Astrocyte (in vitro differentiated cells and primary cell): ENCODE results near the gene TPRG1. TPM values are rescaled to one million over a fixed set of nuclear protein-coding genes. Genes with fewer than 3 reads are reported as not detected.

ENCODE experiments used
- DNase-seq: peaks from one replicate; pipeline ENCODE4 v3.0.0-alpha.2; 2010; ENCODE audit warnings: low read depth
- FAIRE-seq: peaks from 2 replicates; lab custom pipeline; 2011; peaks lifted over from hg19 to GRCh38; lab: Jason Lieb, UNC
- H2AFZ ChIP-seq: 2 replicates; pipeline ENCODE4 v1.6.0; 2012; ENCODE audit warnings: low read depth, low read length, inconsistent platforms
- H3K27ac ChIP-seq: 2 replicates; pipeline ENCODE4 v1.5.1; 2011; ENCODE audit warnings: low read depth, low read length, inconsistent platforms
- H3K27me3 ChIP-seq: 2 replicates; pipeline ENCODE4 v1.6.0; 2011; ENCODE audit warnings: low read length, inconsistent platforms; ENCODE audit not compliant: insufficient read depth
- H3K36me3 ChIP-seq: 2 replicates; pipeline ENCODE4 v1.5.1; 2011; ENCODE audit warnings: low read length, inconsistent platforms; ENCODE audit not compliant: insufficient read depth
- H3K4me1 ChIP-seq: 2 replicates; pipeline ENCODE4 v1.5.1; 2011; ENCODE audit warnings: low read length, inconsistent platforms; ENCODE audit not compliant: insufficient read depth
- H3K4me2 ChIP-seq: 2 replicates; pipeline ENCODE4 v1.6.0; 2012; ENCODE audit warnings: low read length, inconsistent platforms
- H3K4me3 ChIP-seq: 2 replicates; pipeline ENCODE4 v1.5.1; 2011; ENCODE audit warnings: low read depth, mild to moderate bottlenecking, low read length, inconsistent platforms; ENCODE audit not compliant: insufficient read depth
- H3K79me2 ChIP-seq: 2 replicates; pipeline ENCODE4 v1.6.0; 2012; ENCODE audit warnings: mild to moderate bottlenecking, low read length, inconsistent platforms; ENCODE audit not compliant: insufficient read depth
- H3K9ac ChIP-seq: 2 replicates; pipeline ENCODE4 v1.6.0; 2012; ENCODE audit warnings: mild to moderate bottlenecking, low read length, inconsistent platforms
- H3K9me3 ChIP-seq: 2 replicates; pipeline ENCODE4 v1.5.1; 2012; ENCODE audit warnings: low read depth, mild to moderate bottlenecking, low read length, inconsistent platforms; ENCODE audit not compliant: insufficient read depth
- H4K20me1 ChIP-seq: 2 replicates; pipeline ENCODE4 v1.6.0; 2012; ENCODE audit warnings: low read length, inconsistent platforms; ENCODE audit not compliant: insufficient read depth
- H3K27ac Mint-ChIP-seq: one replicate; pipeline ENCODE4 v1.8.0; 2021; ENCODE audit warnings: mild to moderate bottlenecking, mixed read lengths; ENCODE audit not compliant: unreplicated experiment
- H3K27me3 Mint-ChIP-seq: one replicate; pipeline ENCODE4 v1.8.0; 2021; ENCODE audit warnings: low read depth, mixed read lengths; ENCODE audit not compliant: unreplicated experiment
- H3K36me3 Mint-ChIP-seq: one replicate; pipeline ENCODE4 v1.8.0; 2021; ENCODE audit warnings: low read depth, mixed read lengths; ENCODE audit not compliant: unreplicated experiment
- H3K4me1 Mint-ChIP-seq: one replicate; pipeline ENCODE4 v1.8.0; 2021; ENCODE audit warnings: low read depth, mixed read lengths; ENCODE audit not compliant: unreplicated experiment
- H3K4me3 Mint-ChIP-seq: one replicate; pipeline ENCODE4 v1.8.0; 2021; ENCODE audit warnings: mild to moderate bottlenecking, moderate library complexity, mixed read lengths; ENCODE audit not compliant: unreplicated experiment
- H3K9me3 Mint-ChIP-seq: one replicate; pipeline ENCODE4 v1.8.0; 2021; ENCODE audit warnings: mild to moderate bottlenecking, mixed read lengths; ENCODE audit not compliant: unreplicated experiment
- CTCF ChIP-seq: IDR thresholded peaks from 2 replicates; pipeline ENCODE4 v1.5.1; 2011; ENCODE audit warnings: low read depth, mild to moderate bottlenecking, inconsistent platforms, low read length, moderate library complexity; ENCODE audit not compliant: insufficient read depth
- EZH2 ChIP-seq: IDR thresholded peaks from 2 replicates; pipeline ENCODE4 v1.6.1; 2012; ENCODE audit warnings: mild to moderate bottlenecking, low read length, inconsistent platforms; ENCODE audit not compliant: insufficient read depth
- total RNA-seq: library from RNA; stranded (reverse); gene quantifications from 2 replicates; pipeline ENCODE4 v1.2.1, GENCODE V29; 2021

Gene TPRG1
- total RNA-seq, 1 donor from 2014 or later: 1.1 TPM

GRCh38 chr3:189331002-189331418 is 159.2 kb downstream of the TPRG1 start:
- no peak overlapping the region for H3K4me3 ChIP-seq
- no peak for FAIRE-seq
- H3K9me3 Mint-ChIP-seq: no peaks in the 10 kb centered on the region

DNA sequence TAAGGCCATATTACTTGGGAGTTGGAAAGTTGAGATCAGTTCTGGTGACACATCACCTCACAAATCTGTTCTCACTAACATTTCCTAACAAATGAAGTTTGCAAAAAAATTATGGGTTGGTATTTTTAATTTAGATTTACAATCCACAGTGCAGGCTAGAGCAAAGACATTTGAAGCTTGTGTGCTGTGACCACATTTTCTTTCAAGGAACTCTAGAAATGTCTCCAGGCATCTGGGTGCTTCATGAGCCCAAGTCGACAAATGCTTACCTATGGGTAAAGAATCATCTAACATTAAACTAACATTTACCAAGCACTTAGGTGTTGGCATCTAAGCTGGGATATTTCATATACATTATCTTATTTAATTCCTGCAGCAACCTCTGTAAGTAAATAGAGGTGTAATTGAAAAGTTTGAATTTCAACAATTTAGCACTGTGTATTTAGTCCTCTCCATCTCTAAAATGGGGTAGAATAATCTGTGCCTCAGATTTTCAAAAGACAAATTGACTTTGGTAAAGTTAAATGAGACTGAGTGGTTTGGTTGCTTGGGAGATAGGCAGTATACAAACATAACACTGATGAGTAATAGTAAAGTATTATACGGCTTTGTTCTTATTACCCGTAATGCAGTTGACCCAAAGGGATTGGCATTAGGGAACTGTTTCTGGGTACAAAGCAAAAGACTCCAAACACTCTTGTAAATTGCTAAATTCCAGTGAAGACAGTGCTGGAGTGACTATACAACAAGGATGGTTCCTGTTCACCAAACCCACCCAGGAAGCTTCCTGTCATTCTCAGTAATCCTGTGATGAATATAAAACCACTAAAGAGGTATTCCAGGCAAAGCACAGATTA is 162.5 kb downstream of the TPRG1 start:
- Histone ChIP-seq H2AFZ (no peak overlapping the region), H3K4me1 (no peaks in the 10 kb centered on the region), H3K79me2 (no peaks in the 10 kb centered on the region), H3K4me2 (no peak overlapping the region), H3K27ac (no peak overlapping the region), H3K27me3 (peaks cover 21% of the 10 kb centered on the region), H3K4me3 (no peak overlapping the region), H3K36me3 (no peaks in the 10 kb centered on the region), H3K9me3 (no peaks in the 10 kb centered on the region), H3K9ac (peak overlapping the region; percentile 19), H4K20me1 (no peaks in the 10 kb centered on the region)
- Mint-ChIP-seq H3K9me3 (no peaks in the 10 kb centered on the region), H3K4me1 (peaks cover 14% of the 10 kb centered on the region), H3K36me3 (no peaks in the 10 kb centered on the region), H3K27ac (no peak overlapping the region), H3K4me3 (no peak overlapping the region), H3K27me3 (peaks cover 5% of the 10 kb centered on the region)
- DNase-seq: peak; percentile 31
- no peak for TF ChIP-seq CTCF
- TF ChIP-seq EZH2: no peak
- FAIRE-seq: no peak

More at GRCh38 chr3:189331002-189331418, 159.2 kb downstream of the TPRG1 start:
- Histone ChIP-seq H3K27me3 (peaks cover 38% of the 10 kb centered on the region), H3K9me3 (no peaks in the 10 kb centered on the region), H3K79me2 (no peaks in the 10 kb centered on the region), H3K36me3 (no peaks in the 10 kb centered on the region), H3K4me1 (no peaks in the 10 kb centered on the region), H3K27ac (no peak overlapping the region), H3K9ac (no peak overlapping the region), H2AFZ (no peak overlapping the region), H3K4me2 (no peak overlapping the region), H4K20me1 (no peaks in the 10 kb centered on the region)
- Mint-ChIP-seq H3K4me1 (peaks cover 10% of the 10 kb centered on the region), H3K27ac (no peak overlapping the region), H3K27me3 (peaks cover 5% of the 10 kb centered on the region), H3K4me3 (no peak overlapping the region), H3K36me3 (no peaks in the 10 kb centered on the region)
- TF ChIP-seq EZH2 (no peak), CTCF (no peak)
- DNase-seq: no peak

- TF ChIP-seq CTCF (no peak), EZH2 (no peak)
- Histone ChIP-seq H3K4me2 (no peak overlapping the region), H3K27ac (no peak overlapping the region), H3K36me3 (no peaks in the 10 kb centered on the region), H3K27me3 (peaks cover 11% of the 10 kb centered on the region), H3K9ac (no peak overlapping the region), H3K4me3 (no peak overlapping the region), H2AFZ (no peak overlapping the region), H4K20me1 (no peaks in the 10 kb centered on the region), H3K9me3 (no peaks in the 10 kb centered on the region), H3K79me2 (no peaks in the 10 kb centered on the region), H3K4me1 (no peaks in the 10 kb centered on the region)
- Mint-ChIP-seq H3K27me3 (no peaks in the 10 kb centered on the region), H3K36me3 (no peaks in the 10 kb centered on the region), H3K4me3 (no peak overlapping the region), H3K27ac (no peak overlapping the region), H3K9me3 (no peaks in the 10 kb centered on the region), H3K4me1 (peaks cover 10% of the 10 kb centered on the region)
- DNase-seq (no peak), FAIRE-seq (no peak)
Observed at GRCh38 chr3:189337673-189338091, 165.9 kb downstream of the TPRG1 start.
